ENCODE data around the gene SIGLEC5. TPM values are rescaled to one million over a fixed set of nuclear protein-coding genes. Genes with fewer than 3 reads are reported as not detected.

Gene SIGLEC5
- total and polyA plus RNA-seq, 2 of the 8 experiments (the other 6 are each of a cell fraction or from before 2014, with no cell fraction given) = not detected

DNA sequence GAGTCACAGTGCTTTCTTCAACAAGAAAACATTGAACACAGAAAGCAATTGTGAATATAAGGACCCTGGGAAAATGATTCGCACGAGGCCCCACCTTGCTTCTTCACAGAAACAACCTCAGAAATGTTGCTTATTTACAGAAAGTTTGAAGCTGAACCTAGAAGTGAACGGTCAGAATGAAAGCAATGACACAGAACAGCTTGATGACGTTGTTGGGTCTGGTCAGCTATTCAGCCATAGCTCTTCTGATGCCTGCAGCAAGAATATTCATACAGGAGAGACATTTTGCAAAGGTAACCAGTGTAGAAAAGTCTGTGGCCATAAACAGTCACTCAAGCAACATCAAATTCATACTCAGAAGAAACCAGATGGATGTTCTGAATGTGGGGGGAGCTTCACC lies 43.4 kb downstream of the SIGLEC5 start:
- FAIRE-seq = no peak
- CTCF ChIA-PET (ENCODE audit: partially characterized antibody) = interaction anchor here (1.4 kb wide), 1 partner anchor 71 kb away, joined by 3 read pairs; no protein-coding TSS in a partner anchor
- TF ChIP-seq HDAC2 (IDR thresholded peaks at IDR 0.05; ENCODE audit: borderline replicate concordance in 1 of 2, low read depth in 2 of 2, low read length in 2 of 2) (no peak), JUND (IDR thresholded peaks at IDR 0.05; ENCODE audit: low read length) (no peak), RNF2 (IDR thresholded peaks at IDR 0.05; ENCODE audit: borderline replicate concordance, low read depth, low read length, missing control alignments, poor library complexity, severe bottlenecking) (no peak), YY1 (IDR thresholded peaks at IDR 0.05; ENCODE audit: low read depth, low read length) (no peak), EGR1 (IDR thresholded peaks at IDR 0.05; ENCODE audit: borderline replicate concordance, low read depth, low read length) (no peak), FOSL1 (IDR thresholded peaks at IDR 0.05; ENCODE audit: insufficient read depth, low read depth, low read length) (no peak), MAFK (IDR thresholded peaks at IDR 0.05; ENCODE audit: low read depth, low read length) (no peak), SIN3A (conservative IDR thresholded peaks at IDR 0.05 in 1 of 2, IDR thresholded peaks at IDR 0.05 in 1 of 2; ENCODE audit: low read depth in 1 of 2, low read length in 2 of 2) (no peak)
- TF ChIP-seq, protein P1, sequence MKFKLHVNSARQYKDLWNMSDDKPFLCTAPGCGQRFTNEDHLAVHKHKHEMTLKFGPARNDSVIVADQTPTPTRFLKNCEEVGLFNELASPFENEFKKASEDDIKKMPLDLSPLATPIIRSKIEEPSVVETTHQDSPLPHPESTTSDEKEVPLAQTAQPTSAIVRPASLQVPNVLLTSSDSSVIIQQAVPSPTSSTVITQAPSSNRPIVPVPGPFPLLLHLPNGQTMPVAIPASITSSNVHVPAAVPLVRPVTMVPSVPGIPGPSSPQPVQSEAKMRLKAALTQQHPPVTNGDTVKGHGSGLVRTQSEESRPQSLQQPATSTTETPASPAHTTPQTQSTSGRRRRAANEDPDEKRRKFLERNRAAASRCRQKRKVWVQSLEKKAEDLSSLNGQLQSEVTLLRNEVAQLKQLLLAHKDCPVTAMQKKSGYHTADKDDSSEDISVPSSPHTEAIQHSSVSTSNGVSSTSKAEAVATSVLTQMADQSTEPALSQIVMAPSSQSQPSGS (IDR thresholded peaks at IDR 0.05; ENCODE audit: low read length) = no peak
- TF ChIP-seq, protein P2, sequence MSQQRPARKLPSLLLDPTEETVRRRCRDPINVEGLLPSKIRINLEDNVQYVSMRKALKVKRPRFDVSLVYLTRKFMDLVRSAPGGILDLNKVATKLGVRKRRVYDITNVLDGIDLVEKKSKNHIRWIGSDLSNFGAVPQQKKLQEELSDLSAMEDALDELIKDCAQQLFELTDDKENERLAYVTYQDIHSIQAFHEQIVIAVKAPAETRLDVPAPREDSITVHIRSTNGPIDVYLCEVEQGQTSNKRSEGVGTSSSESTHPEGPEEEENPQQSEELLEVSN (IDR thresholded peaks at IDR 0.05) = no peak

More for the DNA sequence above, 43.4 kb downstream of the SIGLEC5 start:
- no peak overlapping the region for H2BK15ac ChIP-seq (ENCODE audit: low read length)
- no peak overlapping the region for H2BK12ac ChIP-seq (ENCODE audit: low read depth, low read length)
- H4K91ac ChIP-seq (replicated peaks; ENCODE audit: insufficient read length, low read length) = no peak overlapping the region
- H3K23ac ChIP-seq (ENCODE audit: insufficient read length) = no peak overlapping the region
- no peak overlapping the region for H4K5ac ChIP-seq (ENCODE audit: insufficient read length, low read depth, low read length)
- H2BK120ac ChIP-seq (replicated peaks; ENCODE audit: low read depth, low read length) = no peak overlapping the region
- H3K9me3 ChIP-seq (ENCODE audit: insufficient read depth in 2 of 2, low read depth in 1 of 2, low read length in 1 of 2) = peaks cover 26 to 29% of the 10 kb centered on the region in 2 experiments
- H3K56ac ChIP-seq (replicated peaks; ENCODE audit: insufficient read length, low read depth, low read length) = no peak overlapping the region
- no peaks in the 10 kb centered on the region for H3K79me1 ChIP-seq (ENCODE audit: low read depth, low read length)
- no peak for DNase-seq (ENCODE audit: low read depth in 1 of 2, low spot score in 2 of 2)
- H3K18ac ChIP-seq (ENCODE audit: extremely low read depth, low read length) = no peak overlapping the region
- no peak overlapping the region for H2BK20ac ChIP-seq (ENCODE audit: low read length)
- POLR2A ChIA-PET (ENCODE audit: partially characterized antibody) = interaction anchor here (1.3 kb wide), 1 partner anchor 16 kb away, joined by 4 read pairs; the partner anchor contains the start of gene ZNF175
- no peak overlapping the region for H2AFZ ChIP-seq (ENCODE audit: low read length)
- H4K8ac ChIP-seq (ENCODE audit: extremely low read depth, insufficient read depth, low read length) = no peak overlapping the region
- H3K4me1 ChIP-seq (replicated peaks in 1 of 4; ENCODE audit: control insufficient read depth in 3 of 4, insufficient read depth in 4 of 4, low read length in 3 of 4) = no peaks in the 10 kb centered on the region
- no peaks in the 10 kb centered on the region for H4K20me1 ChIP-seq (replicated peaks in 1 of 2; ENCODE audit: control insufficient read depth in 1 of 2, insufficient read depth in 2 of 2, low read length in 2 of 2)
- peaks cover 0 to 51% (median 27%) of the 10 kb centered on the region in 4 experiments; a peak in 7 of 8 replicates for H3K36me3 ChIP-seq (ENCODE audit: control insufficient read depth in 2 of 4, insufficient read depth in 4 of 4, low read length in 3 of 4)
- no peaks in the 10 kb centered on the region for H3K79me2 ChIP-seq (ENCODE audit: control insufficient read depth in 1 of 2, insufficient read depth in 2 of 2, low read length in 2 of 2)
- H3K27ac ChIP-seq (ENCODE audit: low read depth, low read length) = no peak overlapping the region
- H3K4ac ChIP-seq (replicated peaks; ENCODE audit: insufficient read length, low read depth, low read length) = no peak overlapping the region
- H3K4me3 ChIP-seq (ENCODE audit: extremely low read depth in 1 of 4, insufficient read depth in 2 of 4, low read depth in 3 of 4, low read length in 4 of 4) = no peak overlapping the region
- H3K27me3 ChIP-seq (replicated peaks in 1 of 4; ENCODE audit: control insufficient read depth in 3 of 4, extremely low read depth in 1 of 4, insufficient read depth in 3 of 4, low read length in 3 of 4) = peaks cover 0 to 1% (median 0%) of the 10 kb centered on the region in 4 experiments; a peak in 1 of 7 replicates
- H3K9ac ChIP-seq (replicated peaks in 1 of 4; ENCODE audit: extremely low read depth in 1 of 4, low read depth in 3 of 4, low read length in 3 of 4) = no peak overlapping the region
- no peak overlapping the region for H2AK5ac ChIP-seq (ENCODE audit: low read depth, low read length)
- WGBS, 2 experiments (ENCODE audit: extremely low coverage in 1 of 2, insufficient coverage in 1 of 2, insufficient read length in 1 of 2, insufficient replicate concordance in 2 of 2, low coverage in 1 of 2, low lambda C conversion rate in 2 of 2, missing lambda C conversion rate in 1 of 2) = 97% methylated on average over 4 of the region's 4 CpGs; no CpG with 5 or more reads in 1 of the 2 experiments
- no peaks in the 10 kb centered on the region for H3K23me2 ChIP-seq (ENCODE audit: low read depth, low read length)
- no peak overlapping the region for H3K14ac ChIP-seq (ENCODE audit: insufficient read length)
- no peak overlapping the region for H2BK5ac ChIP-seq (ENCODE audit: low read depth, low read length)
- H3K4me2 ChIP-seq (ENCODE audit: insufficient read depth in 1 of 2, low read depth in 2 of 2, low read length in 2 of 2) = no peak overlapping the region
